Stimulated activated CD8-positive, alpha-beta memory T cell treated with anti-CD3 and anti-CD28 coated beads, Interleukin-12 subunit alpha, Interleukin-12 subunit beta, amount 100 ng/mL, for 1 hour (primary cell): ENCODE results near the gene PDZRN4.

ENCODE experiments used
- DNase-seq: peaks from one replicate; pipeline ENCODE4 v3.0.0-alpha.2; 2020; ENCODE audit warnings: low read depth

Gene PDZRN4

DNA sequence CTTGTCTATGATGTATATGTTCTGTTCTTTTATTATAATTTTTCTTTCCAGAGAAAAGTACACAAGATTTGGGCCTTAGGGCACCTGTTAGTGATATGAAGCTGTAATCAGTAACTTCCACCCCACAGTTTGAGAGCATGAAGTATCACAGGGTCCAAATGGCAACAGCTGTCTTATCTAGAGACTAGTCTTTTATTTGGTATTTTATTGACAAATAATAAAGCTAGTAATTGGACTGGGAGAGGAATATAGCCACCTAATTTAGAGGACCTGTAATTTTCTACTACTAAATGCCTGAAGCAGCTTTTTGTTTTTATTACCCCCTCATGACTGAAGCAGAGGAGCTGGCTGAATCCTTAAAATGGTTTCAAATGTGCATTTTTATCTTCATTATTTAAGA, 174.8 kb downstream of the PDZRN4 start:
- DNase-seq = no peak

DNA sequence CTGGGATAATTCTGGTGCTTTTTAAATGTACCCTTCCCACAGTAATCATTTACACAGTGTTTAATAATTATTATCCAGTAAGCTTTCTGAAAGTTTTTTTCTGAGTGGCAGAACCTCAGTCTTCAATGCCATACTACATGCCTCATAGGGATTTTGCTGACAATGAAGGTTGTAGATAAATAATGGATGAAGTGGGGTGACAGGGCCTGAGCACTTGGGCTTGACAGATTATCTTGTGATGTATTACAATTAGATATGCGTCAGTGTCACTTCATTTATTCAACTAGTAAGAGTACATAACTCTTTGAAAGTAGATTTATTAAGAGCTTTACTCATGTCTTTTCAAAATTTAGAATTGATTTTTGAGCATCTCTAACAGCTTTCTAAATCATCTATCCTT, 176.1 kb downstream of the PDZRN4 start:
- no peak for DNase-seq

DNA sequence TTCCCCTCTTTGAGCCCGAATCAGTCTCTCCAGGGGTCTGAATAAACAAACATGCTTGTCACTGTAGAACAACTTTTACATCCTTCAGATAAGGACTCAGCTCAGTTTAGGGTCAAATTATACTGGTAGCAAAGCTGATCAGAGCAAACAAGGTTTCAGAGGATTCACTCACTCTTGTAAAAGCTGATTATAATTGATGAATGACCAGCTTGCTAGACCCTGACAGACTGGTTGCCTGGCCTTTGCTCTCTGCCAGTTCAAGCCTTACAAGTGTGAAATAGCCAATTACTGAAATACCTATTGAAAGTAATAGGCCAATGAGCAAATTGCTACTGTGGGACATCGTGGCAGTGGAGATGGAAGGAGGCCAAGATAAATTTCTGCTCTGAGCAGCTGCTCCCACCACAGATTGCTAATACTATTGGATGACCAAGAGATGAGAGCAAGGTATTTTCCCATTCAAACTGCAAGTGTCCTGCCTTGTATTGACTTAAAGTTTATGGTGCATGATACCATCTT, 177.6 kb downstream of the PDZRN4 start:
- DNase-seq = no peak

- DNase-seq = no peak
Measured at GRCh38 chr12:41367726-41368405, 179.7 kb downstream of the PDZRN4 start.

DNA sequence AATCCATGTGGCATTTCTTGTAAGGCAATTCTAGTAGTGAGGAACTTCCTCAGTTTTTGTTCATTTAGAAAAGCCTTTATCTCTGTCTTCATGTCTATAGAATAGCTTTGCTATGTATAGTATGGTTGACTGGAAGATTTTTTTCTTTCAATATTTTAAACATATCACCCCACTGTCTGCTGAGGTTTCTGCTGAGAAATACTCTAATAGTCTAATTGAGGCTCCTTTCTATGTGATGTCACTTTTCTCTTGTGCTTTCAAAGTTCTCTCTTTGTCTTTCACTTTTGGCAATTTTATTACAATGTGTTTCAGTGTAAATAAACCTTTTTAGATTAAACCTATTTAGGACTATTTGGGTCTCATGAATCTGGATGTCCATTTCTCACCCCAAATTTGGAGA, 192.8 kb downstream of the PDZRN4 start:
- DNase-seq = no peak

DNA sequence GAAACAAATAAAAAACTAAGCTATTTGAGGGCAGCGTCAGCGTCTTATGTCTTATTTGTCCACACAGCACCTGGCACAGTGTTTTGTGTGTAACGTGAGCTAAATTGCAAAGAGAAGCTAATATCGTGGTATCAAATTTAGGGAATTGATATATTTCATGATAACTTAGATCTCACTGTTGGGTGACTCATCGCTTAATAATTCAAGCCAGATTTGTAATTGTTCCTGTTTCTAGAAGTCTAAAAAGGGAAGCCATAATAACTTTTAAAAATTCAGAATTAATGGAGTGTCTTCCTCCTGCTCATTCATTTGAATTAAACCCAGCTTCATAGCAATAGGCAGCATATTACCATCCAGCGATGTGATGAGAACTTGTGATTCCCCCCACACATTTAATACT, 214.7 kb downstream of the PDZRN4 start:
- no peak for DNase-seq

DNA sequence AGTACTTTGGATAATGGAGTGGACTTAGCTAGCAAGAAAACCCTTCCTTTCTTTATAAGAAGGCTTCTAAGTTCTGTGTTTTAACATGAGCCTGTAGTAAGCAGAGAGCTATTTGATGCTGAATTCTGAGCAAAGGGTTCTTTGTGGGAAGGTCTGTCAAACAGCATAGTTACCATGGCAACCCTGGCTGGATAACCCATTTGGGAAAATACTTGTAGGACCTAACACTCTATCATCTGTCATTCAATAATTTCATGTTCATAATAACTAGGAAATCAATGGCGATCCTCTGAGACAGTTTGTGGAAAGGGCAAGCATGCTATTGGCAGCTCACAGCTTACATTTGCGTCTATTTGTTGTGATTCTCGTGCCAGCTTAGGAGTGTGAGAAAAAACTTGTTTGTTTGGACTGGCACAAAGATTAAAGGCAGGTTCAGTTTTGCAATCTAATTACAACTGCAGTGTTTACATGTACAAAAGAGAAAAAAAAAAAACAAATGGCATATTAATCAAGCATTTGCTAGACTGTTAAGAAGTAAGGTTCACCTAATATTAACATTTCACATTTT, 219.2 kb downstream of the PDZRN4 start:
- DNase-seq = no peak

GRCh38 chr12:41409628-41410027, 221.5 kb downstream of the PDZRN4 start:
- no peak for DNase-seq

DNA sequence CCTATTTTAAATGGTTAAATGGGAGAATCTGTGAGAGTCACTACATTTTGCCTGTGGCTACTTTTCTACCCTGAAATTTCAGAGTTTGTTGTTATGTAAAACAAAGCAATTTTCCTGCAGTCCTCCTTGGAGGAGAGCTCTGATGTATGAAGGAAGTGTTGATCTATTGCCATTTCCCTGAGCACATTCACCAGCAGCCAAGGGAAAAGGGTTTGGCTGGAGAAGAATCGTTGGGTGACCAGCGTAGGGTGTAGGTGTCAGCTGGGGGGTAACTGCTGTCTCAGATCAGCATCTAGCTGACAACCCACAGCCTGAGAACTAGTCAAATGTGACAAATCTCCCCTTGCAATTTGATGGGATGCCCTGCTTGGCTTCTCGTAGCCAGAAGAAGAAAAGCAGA, 230.5 kb downstream of the PDZRN4 start:
- no peak for DNase-seq

GRCh38 chr12:41419131-41419893, 231.2 kb downstream of the PDZRN4 start:
- no peak for DNase-seq

DNA sequence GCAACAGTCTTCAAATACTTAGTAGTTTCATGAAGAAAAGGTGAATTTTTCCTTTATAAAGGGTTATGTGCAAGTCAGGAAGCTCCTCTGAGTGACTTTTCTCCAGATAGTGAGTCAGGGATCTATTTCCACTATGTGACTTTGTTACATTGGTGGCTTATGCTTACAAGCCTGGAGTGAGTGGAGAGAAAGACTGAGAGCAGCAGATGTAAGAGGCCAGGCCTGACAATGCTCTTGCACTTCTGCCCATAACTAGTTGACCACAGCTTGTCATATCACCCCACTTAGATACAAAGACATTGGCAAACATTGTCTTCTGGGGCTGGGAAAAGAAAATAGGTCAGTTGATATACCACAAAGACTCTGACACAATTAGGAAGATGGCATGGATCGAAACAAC, 236.5 kb downstream of the PDZRN4 start:
- no peak for DNase-seq

DNA sequence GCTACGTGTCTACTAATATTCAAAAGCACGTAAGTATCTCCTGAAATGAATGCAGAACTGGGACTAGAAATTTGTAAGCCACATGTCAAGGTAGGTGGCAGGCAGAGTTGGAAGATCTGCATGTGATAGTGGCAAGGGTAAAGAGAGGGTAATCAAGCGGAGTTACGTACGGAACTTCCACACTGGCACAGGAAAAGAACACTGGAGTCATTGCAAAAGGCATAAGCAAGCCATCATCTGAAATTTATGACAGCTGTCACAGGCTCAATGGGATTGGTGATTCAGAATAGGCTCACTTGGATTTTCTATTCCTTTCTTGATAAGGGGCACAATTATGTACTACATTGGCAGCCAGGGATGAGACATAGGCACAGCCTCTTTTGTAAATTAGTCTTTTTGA, 245.3 kb downstream of the PDZRN4 start:
- DNase-seq = no peak

DNA sequence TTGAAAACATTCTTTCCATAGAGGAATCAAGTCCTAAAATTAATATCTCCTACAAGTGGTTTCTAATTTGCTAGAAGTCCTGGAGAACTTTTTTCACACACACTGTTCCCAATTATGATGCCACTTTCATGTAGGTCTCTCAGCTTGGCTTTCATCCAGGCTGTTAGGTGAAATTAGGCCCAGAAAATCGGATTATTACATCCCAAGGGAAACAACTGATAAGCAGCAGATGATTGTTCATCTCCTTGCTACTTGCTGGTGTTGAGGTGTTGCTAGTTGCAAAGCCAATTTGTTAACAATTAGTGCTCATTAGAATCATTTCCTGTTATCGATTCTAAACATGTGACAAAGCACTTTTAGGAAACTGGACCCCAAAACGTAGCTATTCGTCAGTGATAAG, 248.0 kb downstream of the PDZRN4 start:
- DNase-seq = no peak

GRCh38 chr12:41437563-41437962, 249.4 kb downstream of the PDZRN4 start:
- no peak for DNase-seq

- no peak for DNase-seq
Measured at GRCh38 chr12:41438854-41439541, 250.9 kb downstream of the PDZRN4 start.

DNA sequence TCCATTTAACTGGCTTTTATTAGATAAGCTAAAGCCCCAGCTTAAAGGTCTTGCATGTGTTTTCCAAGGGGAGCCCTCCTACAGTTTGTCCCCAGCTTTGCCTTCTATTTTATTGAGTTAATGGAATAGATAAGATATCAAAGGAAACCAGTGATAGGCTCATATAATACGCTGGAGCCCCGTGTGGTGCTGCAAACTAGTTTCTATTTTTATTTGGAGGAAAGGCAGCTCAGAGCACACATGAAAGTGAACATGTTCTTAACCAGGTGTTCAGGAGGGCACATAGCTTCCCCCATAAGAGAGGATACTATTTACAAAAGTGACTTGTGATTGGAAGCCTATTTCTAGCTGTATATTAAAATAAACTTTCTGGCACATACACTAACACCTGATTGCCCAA, 251.7 kb downstream of the PDZRN4 start:
- DNase-seq = no peak

DNA sequence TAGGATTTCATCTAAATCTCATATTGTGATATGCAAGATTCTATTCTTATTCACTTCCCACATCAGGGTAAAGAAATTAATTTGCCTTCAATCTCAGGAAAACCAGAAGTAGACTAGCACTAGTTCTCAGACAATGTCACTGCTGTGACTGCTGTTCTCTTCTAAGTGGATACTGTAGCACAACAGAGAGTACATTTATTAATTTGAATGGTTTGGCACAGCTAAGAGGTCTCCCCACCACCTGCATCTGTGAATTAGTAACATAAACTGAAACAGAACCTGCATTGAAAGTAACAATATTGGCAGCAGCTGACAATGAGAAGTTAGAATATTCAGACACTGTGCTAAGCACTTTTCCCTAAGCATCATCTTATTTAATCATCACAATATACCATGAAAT, 253.1 kb downstream of the PDZRN4 start:
- DNase-seq = no peak

DNA sequence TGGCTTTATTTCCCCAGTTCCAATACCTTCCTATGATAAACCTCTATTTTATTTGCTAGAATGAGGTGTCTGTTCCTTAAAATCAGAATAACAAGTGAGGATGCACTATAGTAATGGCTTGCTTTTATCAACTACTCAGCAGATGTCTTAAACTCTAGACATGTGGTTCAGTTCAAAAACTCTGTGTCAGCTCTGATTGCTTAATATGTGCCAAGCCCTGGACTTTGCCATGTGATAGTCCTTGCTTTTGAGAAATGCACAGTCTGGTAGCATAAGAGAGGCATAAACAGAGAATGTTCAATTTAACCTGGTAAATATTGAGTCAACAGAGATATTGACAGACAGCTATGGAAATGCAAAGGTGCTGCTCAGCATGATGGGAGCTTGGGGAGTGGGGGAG, 254.8 kb downstream of the PDZRN4 start:
- no peak for DNase-seq

DNA sequence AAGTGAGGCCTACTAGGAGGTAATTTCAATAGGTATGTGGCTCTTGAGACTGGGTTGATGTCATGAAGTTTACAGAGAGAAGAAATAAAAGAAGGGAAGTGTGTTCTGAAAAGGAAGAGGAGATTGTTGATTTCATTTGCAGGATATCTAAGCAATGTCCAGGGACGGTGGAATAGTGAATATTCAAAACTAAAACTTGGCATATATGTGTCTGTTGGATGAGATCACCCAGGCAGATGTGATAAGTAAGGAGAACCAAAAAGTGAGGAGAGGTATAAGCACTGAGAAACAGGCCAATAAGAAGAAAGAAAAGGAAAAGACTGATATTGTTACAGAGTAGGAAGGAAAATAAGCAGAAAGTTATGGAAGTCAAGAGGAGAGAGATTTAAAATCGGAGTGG, 255.6 kb downstream of the PDZRN4 start:
- DNase-seq = no peak

DNA sequence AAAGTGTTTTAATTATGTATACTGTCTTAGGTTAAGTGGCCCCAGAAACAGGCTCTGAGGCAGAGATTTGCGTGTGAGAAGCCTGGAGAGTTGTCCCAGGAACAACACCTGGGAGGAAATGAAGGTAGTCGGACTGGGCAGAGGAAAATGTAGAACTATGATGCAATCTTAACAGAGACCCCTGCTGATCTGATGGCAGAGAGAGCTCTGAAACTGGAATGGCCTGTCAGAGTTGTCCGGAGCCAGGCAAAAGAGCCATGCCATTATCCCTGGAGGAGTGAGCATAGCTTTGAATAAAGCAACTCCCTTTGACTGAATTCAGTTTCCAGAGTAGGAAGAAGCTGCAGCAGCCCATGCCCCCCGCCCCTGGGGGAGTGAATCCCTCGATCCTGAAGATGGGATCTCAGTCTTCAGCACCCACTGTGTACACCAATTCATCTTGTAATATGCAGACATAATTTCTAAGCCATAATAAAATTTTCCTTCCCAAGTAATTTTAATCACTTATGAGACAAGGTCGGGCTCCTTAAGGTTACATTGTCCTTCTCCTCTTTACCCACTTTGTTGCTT, 264.8 kb downstream of the PDZRN4 start:
- no peak for DNase-seq

GRCh38 chr12:41453409-41453808, 265.3 kb downstream of the PDZRN4 start:
- no peak for DNase-seq
